ENCODE data around the gene FAM111B.

The FAM111B gene

DNA sequence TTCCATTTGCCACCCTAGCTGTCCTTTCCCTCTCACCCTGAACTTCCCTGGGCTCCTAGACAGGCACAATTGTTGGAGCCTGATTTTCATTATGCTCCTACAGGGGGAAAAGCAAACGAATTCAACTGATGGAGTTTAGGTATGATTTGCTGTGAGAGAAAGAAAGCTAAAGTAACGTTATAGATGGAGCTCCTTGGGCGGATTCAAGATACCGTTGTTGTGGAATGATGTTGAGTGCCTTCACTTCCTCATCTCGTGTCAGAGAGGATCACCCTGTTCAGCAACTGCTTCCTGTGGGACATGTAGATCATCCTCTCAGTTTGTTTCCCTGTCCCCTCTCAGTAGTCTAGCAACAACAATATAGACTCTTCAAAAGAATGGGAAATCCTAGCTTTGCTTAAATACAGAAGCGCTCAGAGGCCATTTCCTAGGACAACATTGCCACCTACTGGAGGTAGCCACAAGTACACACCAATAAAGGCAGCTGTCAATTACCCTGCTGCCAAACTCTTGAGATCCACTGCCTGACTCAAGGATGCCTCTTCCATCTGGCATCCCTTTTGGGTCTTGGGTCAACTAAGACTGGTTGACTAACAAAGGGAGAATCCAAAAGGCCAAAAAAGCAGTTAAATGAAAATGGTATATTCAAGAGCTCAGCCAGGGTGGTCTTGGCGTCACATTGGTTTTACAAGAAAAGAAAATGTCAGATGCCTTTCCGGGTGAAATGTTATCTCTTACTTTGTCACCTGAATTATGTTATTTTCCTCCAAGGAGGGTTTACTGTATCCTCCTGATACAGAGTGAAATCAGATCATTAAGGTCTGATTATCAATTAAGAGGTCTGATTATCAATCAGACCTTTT is 51.4 kb downstream of the FAM111B start:
- DNase-seq, result peak; percentile 77

GRCh38 chr11:59164028-59164427 is 57.0 kb downstream of the FAM111B start:
- no peak for DNase-seq

GRCh38 chr11:59171508-59172322 is 64.7 kb downstream of the FAM111B start, which contains the start of gene DTX4:
DTX4 (plus strand) TSS chr11:59172132; CDS start chr11:59172596, 464 bp downstream.
- DNase-seq, result peak; percentile 90

DNA sequence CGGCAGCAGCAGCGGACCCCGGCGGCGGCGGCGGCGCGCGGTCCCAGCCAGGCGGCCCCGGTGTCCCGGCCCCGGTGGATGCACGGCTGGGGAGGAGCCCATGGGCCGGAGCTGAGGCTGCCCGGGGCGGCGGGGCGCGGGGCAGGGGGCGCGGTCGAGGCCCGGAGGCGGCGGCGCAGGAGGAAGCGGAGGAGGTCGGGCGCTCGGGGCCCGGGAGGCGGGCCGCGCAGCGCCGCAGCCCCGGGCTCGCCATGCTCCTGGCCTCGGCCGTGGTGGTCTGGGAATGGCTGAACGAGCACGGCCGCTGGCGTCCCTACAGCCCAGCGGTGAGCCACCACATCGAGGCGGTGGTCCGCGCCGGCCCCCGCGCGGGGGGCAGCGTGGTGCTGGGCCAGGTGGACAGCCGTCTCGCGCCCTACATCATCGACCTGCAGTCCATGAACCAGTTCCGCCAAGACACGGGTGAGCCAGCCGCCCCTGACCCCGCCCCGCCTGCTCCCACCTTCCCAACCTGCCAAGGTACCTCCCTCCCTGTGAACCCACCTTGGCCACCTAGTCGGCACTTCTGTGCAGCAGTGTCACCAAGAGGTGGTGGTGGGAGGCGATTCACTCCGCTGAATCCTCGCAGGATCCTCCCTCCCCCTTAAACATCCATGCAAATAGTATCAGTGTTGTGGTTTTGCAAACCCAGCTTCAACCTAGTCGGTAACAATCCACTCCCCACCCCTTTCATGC is 65.5 kb downstream of the FAM111B start:
- DNase-seq, result peak; percentile 17

- no peak for DNase-seq
Measured at GRCh38 chr11:59173080-59173963, 66.3 kb downstream of the FAM111B start.

GRCh38 chr11:59173964-59174663 is 67.1 kb downstream of the FAM111B start:
- DNase-seq, result no peak

GRCh38 chr11:59174664-59175033 is 67.6 kb downstream of the FAM111B start:
- DNase-seq, result peak; percentile 11

- DNase-seq, result no peak
Measured at GRCh38 chr11:59175091-59175501, 68.1 kb downstream of the FAM111B start.

DNA sequence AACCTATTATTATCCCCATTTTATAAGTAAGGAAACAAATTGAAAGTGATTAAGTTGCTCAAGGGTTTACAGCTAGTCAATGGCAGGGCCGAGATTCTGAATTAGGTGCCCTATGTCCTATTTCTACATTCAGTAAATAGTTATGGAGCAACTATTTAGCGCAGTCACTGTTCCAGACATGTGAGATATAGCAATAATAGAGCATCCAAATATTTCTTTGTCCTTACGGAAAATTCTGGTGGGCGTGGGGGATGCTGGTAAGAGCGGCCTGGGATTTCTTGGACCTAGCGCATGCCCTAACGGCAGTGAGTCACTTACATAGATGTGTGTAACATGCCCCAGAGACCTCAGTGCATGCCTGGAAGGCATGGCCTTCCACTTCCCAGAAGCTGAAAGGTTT is 69.3 kb downstream of the FAM111B start:
- DNase-seq, result no peak
